ENCODE measurements around the gene TMEM63B. TPM values are rescaled to one million over a fixed set of nuclear protein-coding genes. Genes with fewer than 3 reads are reported as not detected.

TMEM63B gene
- total and polyA plus RNA-seq, 2 donors (not counting 1 experiment from before 2014, with no cell fraction given), result 15.4 to 19.1 TPM

- peaks cover 29% of the 10 kb centered on the region for H3K27me3 Mint-ChIP-seq
- Histone ChIP-seq H3K4me2 (replicated peaks; ENCODE audit: low read depth, low read length, poor library complexity, severe bottlenecking) (no peak overlapping the region), H3K36me3 (replicated peaks in 1 of 2; ENCODE audit: control extremely low read depth in 1 of 2, control insufficient read depth in 1 of 2, extremely low read depth in 1 of 2, insufficient read depth in 2 of 2, low read length in 1 of 2) (no peaks in the 10 kb centered on the region), H3K79me2 (ENCODE audit: control insufficient read depth, insufficient read depth, low read length) (no peaks in the 10 kb centered on the region), H3K4me1 (ENCODE audit: control insufficient read depth in 2 of 2, insufficient read depth in 2 of 2, low read length in 2 of 2) (peaks cover 15 to 21% of the 10 kb centered on the region in 2 donors), H3K27ac (ENCODE audit: low read length in 2 of 2) (no peak overlapping the region), H2AFZ (ENCODE audit: insufficient read depth, low read depth, low read length, poor library complexity, severe bottlenecking) (no peak overlapping the region), H3K27me3 (replicated peaks in 1 of 4; ENCODE audit: control extremely low read depth in 1 of 4, control insufficient read depth in 3 of 4, insufficient read depth in 4 of 4, low read length in 3 of 4) (peaks cover 0 to 40% (median 14%) of the 10 kb centered on the region in 4 experiments), H4K20me1 (ENCODE audit: control insufficient read depth, insufficient read depth, low read length, poor library complexity, severe bottlenecking) (no peaks in the 10 kb centered on the region), H3K9ac (ENCODE audit: low read length) (no peak overlapping the region), H3K4me3 (ENCODE audit: control extremely low read depth in 1 of 5, extremely low read depth in 1 of 5, insufficient read depth in 1 of 5, low read depth in 2 of 5, low read length in 4 of 5) (no peak overlapping the region), H3K9me3 (ENCODE audit: control extremely low read depth in 1 of 3, control insufficient read depth in 2 of 3, insufficient read depth in 1 of 3, low read length in 2 of 3) (peaks cover 0 to 3% (median 0%) of the 10 kb centered on the region in 3 donors)
- 96% methylated on average over 3 of the region's 6 CpGs for WGBS (ENCODE audit: insufficient coverage)
- H3K4me1 Mint-ChIP-seq, result peaks cover 13% of the 10 kb centered on the region
- intact Hi-C loops (cut with micrococcal nuclease), result no loop called here
- DNase-seq (no peak), ATAC-seq (ENCODE audit: low read depth) (no peak)
- POLR2A ChIA-PET, result interaction anchor here (0.7 kb wide), 1 partner anchor 411 kb away, joined by 3 read pairs; no protein-coding TSS in a partner anchor
- CTCF ChIA-PET, result interaction anchor here (0.9 to 9.1 kb wide), 31 partner anchors 10 to 1188 kb away, joined by 3 to 128 read pairs (median 5); partner anchors contain the start of gene VEGFA
- no peaks in the 10 kb centered on the region for H3K9me3 Mint-ChIP-seq (ENCODE audit: insufficient read depth)
- TF ChIP-seq CTCF (IDR thresholded peaks at IDR 0.05), result no peak
- TF ChIP-seq EZH2 (IDR thresholded peaks at IDR 0.05; ENCODE audit: borderline replicate concordance, insufficient read depth, low read depth, low read length, poor library complexity, severe bottlenecking), result no peak
- no peak overlapping the region for H3K27ac Mint-ChIP-seq
- no peak overlapping the region for H3K4me3 Mint-ChIP-seq
These were observed 49.0 kb upstream of the TMEM63B start for GRCh38 chr6:44078219-44078826.
